ENCODE data around the gene WDR75.
A peak's percentile ranks its signal among the peaks of the same experiment; 100 is the strongest.

GRCh38 chr2:189516546-189516945, 75.3 kb downstream of the WDR75 start:
- TF ChIP-seq ZNF507 (tag; conservative IDR thresholded peaks at IDR 0.05): no peak
- no peak for TF ChIP-seq POLR2A (conservative IDR thresholded peaks at IDR 0.05)
- no peak for TF ChIP-seq MYNN (IDR thresholded peaks at IDR 0.05)
- TF ChIP-seq MYNN (CRISPR knock-in tag; IDR thresholded peaks at IDR 0.05): no peak
- no peak for TF ChIP-seq HCFC1 (IDR thresholded peaks at IDR 0.05; ENCODE audit: low read depth, low read length)
- TF ChIP-seq CAMTA2 (CRISPR knock-in tag; conservative IDR thresholded peaks at IDR 0.05): no peak
- TF ChIP-seq, protein P1, sequence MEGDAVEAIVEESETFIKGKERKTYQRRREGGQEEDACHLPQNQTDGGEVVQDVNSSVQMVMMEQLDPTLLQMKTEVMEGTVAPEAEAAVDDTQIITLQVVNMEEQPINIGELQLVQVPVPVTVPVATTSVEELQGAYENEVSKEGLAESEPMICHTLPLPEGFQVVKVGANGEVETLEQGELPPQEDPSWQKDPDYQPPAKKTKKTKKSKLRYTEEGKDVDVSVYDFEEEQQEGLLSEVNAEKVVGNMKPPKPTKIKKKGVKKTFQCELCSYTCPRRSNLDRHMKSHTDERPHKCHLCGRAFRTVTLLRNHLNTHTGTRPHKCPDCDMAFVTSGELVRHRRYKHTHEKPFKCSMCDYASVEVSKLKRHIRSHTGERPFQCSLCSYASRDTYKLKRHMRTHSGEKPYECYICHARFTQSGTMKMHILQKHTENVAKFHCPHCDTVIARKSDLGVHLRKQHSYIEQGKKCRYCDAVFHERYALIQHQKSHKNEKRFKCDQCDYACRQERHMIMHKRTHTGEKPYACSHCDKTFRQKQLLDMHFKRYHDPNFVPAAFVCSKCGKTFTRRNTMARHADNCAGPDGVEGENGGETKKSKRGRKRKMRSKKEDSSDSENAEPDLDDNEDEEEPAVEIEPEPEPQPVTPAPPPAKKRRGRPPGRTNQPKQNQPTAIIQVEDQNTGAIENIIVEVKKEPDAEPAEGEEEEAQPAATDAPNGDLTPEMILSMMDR (IDR thresholded peaks at IDR 0.05 in 2 of 3, conservative IDR thresholded peaks at IDR 0.05 in 1 of 3; ENCODE audit: insufficient read depth in 2 of 3, low read depth in 1 of 3, low read length in 3 of 3): no peak
- TF ChIP-seq, protein P2, sequence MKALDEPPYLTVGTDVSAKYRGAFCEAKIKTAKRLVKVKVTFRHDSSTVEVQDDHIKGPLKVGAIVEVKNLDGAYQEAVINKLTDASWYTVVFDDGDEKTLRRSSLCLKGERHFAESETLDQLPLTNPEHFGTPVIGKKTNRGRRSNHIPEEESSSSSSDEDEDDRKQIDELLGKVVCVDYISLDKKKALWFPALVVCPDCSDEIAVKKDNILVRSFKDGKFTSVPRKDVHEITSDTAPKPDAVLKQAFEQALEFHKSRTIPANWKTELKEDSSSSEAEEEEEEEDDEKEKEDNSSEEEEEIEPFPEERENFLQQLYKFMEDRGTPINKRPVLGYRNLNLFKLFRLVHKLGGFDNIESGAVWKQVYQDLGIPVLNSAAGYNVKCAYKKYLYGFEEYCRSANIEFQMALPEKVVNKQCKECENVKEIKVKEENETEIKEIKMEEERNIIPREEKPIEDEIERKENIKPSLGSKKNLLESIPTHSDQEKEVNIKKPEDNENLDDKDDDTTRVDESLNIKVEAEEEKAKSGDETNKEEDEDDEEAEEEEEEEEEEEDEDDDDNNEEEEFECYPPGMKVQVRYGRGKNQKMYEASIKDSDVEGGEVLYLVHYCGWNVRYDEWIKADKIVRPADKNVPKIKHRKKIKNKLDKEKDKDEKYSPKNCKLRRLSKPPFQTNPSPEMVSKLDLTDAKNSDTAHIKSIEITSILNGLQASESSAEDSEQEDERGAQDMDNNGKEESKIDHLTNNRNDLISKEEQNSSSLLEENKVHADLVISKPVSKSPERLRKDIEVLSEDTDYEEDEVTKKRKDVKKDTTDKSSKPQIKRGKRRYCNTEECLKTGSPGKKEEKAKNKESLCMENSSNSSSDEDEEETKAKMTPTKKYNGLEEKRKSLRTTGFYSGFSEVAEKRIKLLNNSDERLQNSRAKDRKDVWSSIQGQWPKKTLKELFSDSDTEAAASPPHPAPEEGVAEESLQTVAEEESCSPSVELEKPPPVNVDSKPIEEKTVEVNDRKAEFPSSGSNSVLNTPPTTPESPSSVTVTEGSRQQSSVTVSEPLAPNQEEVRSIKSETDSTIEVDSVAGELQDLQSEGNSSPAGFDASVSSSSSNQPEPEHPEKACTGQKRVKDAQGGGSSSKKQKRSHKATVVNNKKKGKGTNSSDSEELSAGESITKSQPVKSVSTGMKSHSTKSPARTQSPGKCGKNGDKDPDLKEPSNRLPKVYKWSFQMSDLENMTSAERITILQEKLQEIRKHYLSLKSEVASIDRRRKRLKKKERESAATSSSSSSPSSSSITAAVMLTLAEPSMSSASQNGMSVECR (CRISPR knock-in tag; IDR thresholded peaks at IDR 0.05): no peak
- no peak for TF ChIP-seq POLR2AphosphoS5 (IDR thresholded peaks at IDR 0.05; ENCODE audit: control insufficient read depth, insufficient read depth, low read depth, low read length)
- TF ChIP-seq ZNF263 (CRISPR knock-in tag; IDR thresholded peaks at IDR 0.05; ENCODE audit: borderline replicate concordance): no peak
- TF ChIP-seq, protein P3, sequence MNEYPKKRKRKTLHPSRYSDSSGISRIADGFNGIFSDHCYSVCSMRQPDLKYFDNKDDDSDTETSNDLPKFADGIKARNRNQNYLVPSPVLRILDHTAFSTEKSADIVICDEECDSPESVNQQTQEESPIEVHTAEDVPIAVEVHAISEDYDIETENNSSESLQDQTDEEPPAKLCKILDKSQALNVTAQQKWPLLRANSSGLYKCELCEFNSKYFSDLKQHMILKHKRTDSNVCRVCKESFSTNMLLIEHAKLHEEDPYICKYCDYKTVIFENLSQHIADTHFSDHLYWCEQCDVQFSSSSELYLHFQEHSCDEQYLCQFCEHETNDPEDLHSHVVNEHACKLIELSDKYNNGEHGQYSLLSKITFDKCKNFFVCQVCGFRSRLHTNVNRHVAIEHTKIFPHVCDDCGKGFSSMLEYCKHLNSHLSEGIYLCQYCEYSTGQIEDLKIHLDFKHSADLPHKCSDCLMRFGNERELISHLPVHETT (CRISPR knock-in tag; conservative IDR thresholded peaks at IDR 0.05 in 1 of 2, IDR thresholded peaks at IDR 0.05 in 1 of 2): no peak
- TF ChIP-seq ZNF512 (tag; IDR thresholded peaks at IDR 0.05): no peak
- TF ChIP-seq CBFA2T3 (IDR thresholded peaks at IDR 0.05): peak; percentile 59
